Measurements from ENCODE around the gene ATG12. TPM values are rescaled to one million over a fixed set of nuclear protein-coding genes. Genes with fewer than 3 reads are reported as not detected.

The ATG12 gene
- total RNA-seq, 1 donor: 63.2 TPM

- H3K4me1 ChIP-seq (ENCODE audit: insufficient read depth, low read length): peaks cover 10% of the 10 kb centered on the region
- H3K4me3 ChIP-seq (ENCODE audit: low read length): no peak overlapping the region
- H3K27me3 ChIP-seq (ENCODE audit: insufficient read depth, low read length): no peaks in the 10 kb centered on the region
- H3K9me3 ChIP-seq (ENCODE audit: low read depth, low read length): no peaks in the 10 kb centered on the region
These were observed 12.8 kb upstream of the ATG12 start for GRCh38 chr5:115854139-115854538.

DNA sequence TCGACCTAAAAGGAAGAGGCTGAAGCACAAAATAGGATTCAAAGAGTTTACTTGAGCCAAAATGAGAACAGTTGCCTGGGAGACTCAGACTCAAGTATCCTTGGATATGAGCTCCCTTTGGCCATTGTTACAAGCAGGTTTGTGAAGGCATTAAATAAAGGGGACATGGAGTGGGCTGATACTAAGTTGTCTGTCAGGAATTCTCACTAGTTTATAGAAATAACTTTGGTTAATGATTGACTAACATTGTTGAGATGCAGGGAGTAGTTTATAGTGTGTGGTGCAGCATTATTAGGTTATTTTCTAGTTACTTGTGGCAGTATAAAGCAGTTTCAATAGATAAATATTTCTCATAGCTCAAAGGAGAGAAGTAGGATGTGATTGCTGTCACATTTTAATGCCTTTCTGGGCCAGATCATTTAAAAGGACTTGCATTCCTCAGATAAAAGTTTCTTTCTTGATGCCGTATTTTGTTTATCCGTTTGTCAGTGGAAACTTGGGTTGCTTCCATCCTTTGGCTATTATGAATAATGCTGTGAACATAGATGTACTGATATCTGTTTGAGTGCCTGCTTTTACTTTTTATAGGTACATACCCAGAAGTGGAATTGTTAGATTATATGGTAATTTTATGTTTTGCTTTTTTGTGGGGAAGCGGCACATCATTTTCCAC lies 9.5 kb upstream of the ATG12 start:
- Histone ChIP-seq H3K4me1 (ENCODE audit: insufficient read depth, low read length) (no peaks in the 10 kb centered on the region), H3K9me3 (ENCODE audit: low read depth, low read length) (no peaks in the 10 kb centered on the region), H3K27me3 (ENCODE audit: insufficient read depth, low read length) (no peaks in the 10 kb centered on the region), H3K4me3 (ENCODE audit: low read length) (no peak overlapping the region)

GRCh38 chr5:115849258-115849798 lies 8.0 kb upstream of the ATG12 start:
- Histone ChIP-seq H3K4me3 (ENCODE audit: low read length) (no peak overlapping the region), H3K9me3 (ENCODE audit: low read depth, low read length) (no peaks in the 10 kb centered on the region), H3K4me1 (ENCODE audit: insufficient read depth, low read length) (peaks cover 8% of the 10 kb centered on the region), H3K27me3 (ENCODE audit: insufficient read depth, low read length) (no peaks in the 10 kb centered on the region)

GRCh38 chr5:115847290-115847689 lies 5.9 kb upstream of the ATG12 start:
- no peaks in the 10 kb centered on the region for H3K27me3 ChIP-seq (ENCODE audit: insufficient read depth, low read length)
- no peaks in the 10 kb centered on the region for H3K9me3 ChIP-seq (ENCODE audit: low read depth, low read length)
- H3K4me3 ChIP-seq (ENCODE audit: low read length): no peak overlapping the region
- peaks cover 25% of the 10 kb centered on the region for H3K4me1 ChIP-seq (ENCODE audit: insufficient read depth, low read length)

DNA sequence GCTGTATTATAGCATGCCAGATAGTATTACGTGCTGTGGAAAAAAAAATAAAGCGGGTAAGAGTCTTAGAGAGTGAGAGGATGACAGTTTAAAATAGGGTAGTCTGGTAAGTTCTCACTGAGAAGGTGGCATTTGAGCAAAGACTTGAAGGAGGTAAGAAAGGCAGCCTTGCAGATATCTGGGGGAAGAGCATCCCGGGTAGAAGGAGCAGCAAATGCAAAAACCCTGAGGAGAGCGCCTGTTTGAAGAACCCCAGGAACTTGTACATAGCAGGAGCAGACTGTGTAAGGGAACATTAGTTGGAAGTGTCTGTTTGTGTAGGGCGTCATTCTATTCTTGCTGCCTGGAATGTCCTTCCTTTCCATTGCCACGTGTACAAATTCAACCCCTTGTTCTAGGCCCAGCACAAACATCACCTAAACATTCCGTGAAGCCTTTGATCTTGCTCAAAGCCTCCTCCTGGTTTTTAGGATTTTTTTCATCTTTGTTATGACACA lies 3.0 kb upstream of the ATG12 start:
- H3K4me1 ChIP-seq (ENCODE audit: insufficient read depth, low read length): peaks cover 38% of the 10 kb centered on the region
- H3K4me3 ChIP-seq (ENCODE audit: low read length): no peak overlapping the region
- H3K27me3 ChIP-seq (ENCODE audit: insufficient read depth, low read length): no peaks in the 10 kb centered on the region
- no peaks in the 10 kb centered on the region for H3K9me3 ChIP-seq (ENCODE audit: low read depth, low read length)

DNA sequence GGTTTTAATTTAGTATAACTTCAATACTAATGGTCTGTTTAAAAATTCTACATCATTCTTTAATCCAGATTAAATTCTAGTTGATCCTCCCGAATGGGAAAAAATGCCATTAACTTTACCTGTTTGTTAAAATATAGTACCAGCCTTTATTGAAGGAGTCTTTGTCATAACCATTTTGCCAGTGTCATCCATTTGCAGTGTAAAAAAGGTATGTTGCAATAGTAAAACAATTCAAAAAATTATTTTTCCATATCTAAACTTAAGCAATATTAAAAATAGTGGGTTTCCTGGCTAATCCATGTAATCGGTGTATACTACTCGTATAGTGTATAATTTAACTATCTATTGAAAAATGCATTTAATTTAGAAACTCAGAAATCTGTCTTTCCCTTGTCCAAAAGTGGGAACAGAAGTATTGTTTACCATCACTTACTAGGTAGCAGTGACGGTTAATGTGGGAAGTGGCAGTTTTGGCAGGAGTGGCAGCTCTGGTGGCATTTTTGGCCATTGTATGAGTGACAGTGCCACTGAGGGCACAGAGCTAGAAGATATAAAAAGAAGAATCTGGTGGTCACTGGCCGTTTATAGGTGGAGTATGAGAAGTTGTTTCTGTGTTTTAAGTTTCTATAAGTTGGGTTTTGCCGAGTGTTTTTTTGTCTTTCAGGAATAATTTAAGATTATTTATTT lies 2.2 kb upstream of the ATG12 start:
- no peaks in the 10 kb centered on the region for H3K9me3 ChIP-seq (ENCODE audit: low read depth, low read length)
- peaks cover 46% of the 10 kb centered on the region for H3K4me1 ChIP-seq (ENCODE audit: insufficient read depth, low read length)
- no peaks in the 10 kb centered on the region for H3K27me3 ChIP-seq (ENCODE audit: insufficient read depth, low read length)
- no peak overlapping the region for H3K4me3 ChIP-seq (ENCODE audit: low read length)

DNA sequence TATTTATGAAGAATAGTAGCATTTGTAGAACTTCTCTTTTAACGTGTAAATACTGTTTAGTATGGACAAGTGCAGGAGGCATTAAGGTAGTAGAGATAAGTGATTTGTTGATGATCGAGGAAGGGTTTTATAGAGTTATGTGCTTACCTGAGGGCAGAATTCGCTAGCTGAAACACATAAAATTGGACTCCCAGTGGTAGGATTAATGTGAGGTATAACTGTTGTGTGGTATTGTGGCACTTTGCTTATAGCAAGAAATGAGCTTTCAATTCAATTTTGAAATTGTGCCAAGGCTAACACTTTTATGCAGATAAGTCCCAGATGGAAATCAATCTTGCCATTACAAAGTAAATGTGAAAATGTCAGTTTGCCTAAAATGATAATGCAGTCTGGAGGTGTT lies 1.6 kb upstream of the ATG12 start:
- Histone ChIP-seq H3K4me1 (ENCODE audit: insufficient read depth, low read length) (peaks cover 47% of the 10 kb centered on the region), H3K27me3 (ENCODE audit: insufficient read depth, low read length) (no peaks in the 10 kb centered on the region), H3K9me3 (ENCODE audit: low read depth, low read length) (no peaks in the 10 kb centered on the region), H3K4me3 (ENCODE audit: low read length) (peak overlapping the region; percentile 95)

DNA sequence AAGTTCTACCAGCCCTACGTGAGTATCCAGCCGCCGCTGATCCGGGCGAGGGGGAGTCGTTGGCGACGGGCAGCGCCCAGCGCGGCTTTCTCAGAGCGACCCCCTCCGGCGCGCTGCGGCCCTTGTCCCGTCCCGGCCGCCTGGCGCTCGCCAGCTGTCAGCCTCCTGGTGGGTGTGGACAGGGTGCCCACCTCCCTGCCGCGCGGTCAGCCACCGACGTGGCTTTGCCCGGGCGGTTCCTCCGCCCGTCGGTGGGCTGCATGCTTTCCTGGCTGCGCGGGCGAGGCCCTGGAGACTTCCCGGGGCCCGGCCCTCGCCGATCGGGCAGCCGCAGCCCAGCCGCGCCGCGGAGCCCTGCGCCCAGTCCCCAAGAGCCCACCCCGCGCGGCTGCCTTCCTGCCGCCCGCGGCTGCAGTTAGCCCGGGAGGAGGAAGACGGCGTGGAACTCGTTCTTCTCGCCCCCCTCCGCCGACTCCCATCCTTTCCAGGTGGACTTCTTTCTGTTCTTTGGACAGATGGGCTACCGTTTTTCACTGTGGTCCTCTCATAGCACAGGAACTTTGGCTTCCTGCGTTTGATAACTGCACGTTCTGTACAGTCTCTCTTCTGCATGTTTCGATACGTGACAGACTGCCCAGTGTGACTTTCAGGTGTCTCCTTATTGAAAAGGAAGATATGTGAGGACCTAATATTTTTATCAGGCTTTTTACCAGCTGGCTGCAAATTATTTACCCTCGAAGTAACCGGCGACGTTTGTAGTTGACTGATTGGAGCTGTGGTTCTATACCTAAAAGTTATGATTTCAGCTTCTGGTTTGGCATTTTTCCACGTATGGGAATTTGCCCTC lies 947 bp upstream of the ATG12 start:
- peaks cover 47% of the 10 kb centered on the region for H3K4me1 ChIP-seq (ENCODE audit: insufficient read depth, low read length)
- no peaks in the 10 kb centered on the region for H3K9me3 ChIP-seq (ENCODE audit: low read depth, low read length)
- H3K27me3 ChIP-seq (ENCODE audit: insufficient read depth, low read length): no peaks in the 10 kb centered on the region
- H3K4me3 ChIP-seq (ENCODE audit: low read length): peak overlapping the region; percentile 95

- Histone ChIP-seq H3K9me3 (ENCODE audit: low read depth, low read length) (no peaks in the 10 kb centered on the region), H3K27me3 (ENCODE audit: insufficient read depth, low read length) (no peaks in the 10 kb centered on the region), H3K4me3 (ENCODE audit: low read length) (peak overlapping the region; percentile 95), H3K4me1 (ENCODE audit: insufficient read depth, low read length) (peaks cover 47% of the 10 kb centered on the region)
These were observed 492 bp downstream of the ATG12 start for GRCh38 chr5:115840873-115841272.

DNA sequence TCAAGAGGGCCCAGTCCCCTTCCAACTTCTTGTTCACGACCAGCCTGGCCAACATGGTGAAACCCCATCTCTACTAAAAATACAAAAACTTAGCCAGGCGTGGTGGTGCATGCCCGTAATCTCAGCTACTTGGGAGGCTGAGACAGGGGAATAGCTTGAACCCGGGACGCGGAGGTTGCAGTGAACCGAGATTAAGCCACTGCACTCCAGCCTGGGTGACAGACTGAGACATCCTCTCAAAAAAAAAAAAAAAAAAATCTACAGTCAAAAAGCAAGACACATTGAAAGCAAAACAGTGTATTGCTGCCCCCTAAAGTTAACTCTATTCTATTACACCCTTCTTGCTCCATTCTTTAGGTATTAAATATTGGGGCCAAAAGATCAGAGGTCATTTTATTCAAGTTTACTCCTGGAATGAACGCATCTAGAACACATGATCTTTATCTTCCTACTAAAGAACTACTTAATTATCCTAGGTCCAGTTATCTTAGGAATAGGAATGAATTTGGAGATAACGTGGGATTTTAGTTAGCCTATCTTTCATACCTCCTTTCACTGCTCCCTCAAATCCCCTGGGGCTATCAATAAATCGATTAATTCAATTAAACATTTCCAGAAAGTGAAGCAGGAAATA lies 2.4 kb downstream of the ATG12 start:
- no peak overlapping the region for H3K4me3 ChIP-seq (ENCODE audit: low read length)
- H3K27me3 ChIP-seq (ENCODE audit: insufficient read depth, low read length): no peaks in the 10 kb centered on the region
- H3K4me1 ChIP-seq (ENCODE audit: insufficient read depth, low read length): peaks cover 36% of the 10 kb centered on the region
- H3K9me3 ChIP-seq (ENCODE audit: low read depth, low read length): no peaks in the 10 kb centered on the region

DNA sequence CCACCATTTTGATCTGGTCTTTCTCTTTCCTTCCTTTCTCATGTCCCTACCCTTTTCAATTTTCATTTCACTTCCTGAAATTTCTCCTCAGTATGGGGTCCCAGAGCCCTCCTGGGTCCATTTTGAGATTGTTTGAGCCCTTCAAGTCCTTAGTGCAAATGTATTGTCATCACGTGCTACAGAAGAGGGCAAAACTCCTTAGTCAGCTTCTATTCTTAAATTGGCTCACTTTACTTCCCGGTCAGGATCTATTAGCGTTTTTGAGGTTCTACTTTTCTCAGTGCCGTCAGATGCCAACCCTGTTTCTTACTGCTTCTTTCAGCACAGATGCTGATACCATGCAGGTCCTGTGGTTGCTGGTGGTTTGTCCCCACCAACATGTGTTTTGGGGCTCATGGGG lies 5.9 kb downstream of the ATG12 start:
- Histone ChIP-seq H3K27me3 (ENCODE audit: insufficient read depth, low read length) (no peaks in the 10 kb centered on the region), H3K4me1 (ENCODE audit: insufficient read depth, low read length) (peaks cover 20% of the 10 kb centered on the region), H3K9me3 (ENCODE audit: low read depth, low read length) (no peaks in the 10 kb centered on the region), H3K4me3 (ENCODE audit: low read length) (no peak overlapping the region)

- Histone ChIP-seq H3K4me3 (ENCODE audit: low read length) (no peak overlapping the region), H3K27me3 (ENCODE audit: insufficient read depth, low read length) (no peaks in the 10 kb centered on the region), H3K9me3 (ENCODE audit: low read depth, low read length) (no peaks in the 10 kb centered on the region), H3K4me1 (ENCODE audit: insufficient read depth, low read length) (no peaks in the 10 kb centered on the region)
These were observed 10.1 kb downstream of the ATG12 start for GRCh38 chr5:115831163-115831768.

GRCh38 chr5:115829913-115830312 lies 11.5 kb downstream of the ATG12 start:
- no peaks in the 10 kb centered on the region for H3K4me1 ChIP-seq (ENCODE audit: insufficient read depth, low read length)

GRCh38 chr5:115825948-115826347 lies 15.4 kb downstream of the ATG12 start:
- H3K4me1 ChIP-seq (ENCODE audit: insufficient read depth, low read length): no peaks in the 10 kb centered on the region
- H3K4me3 ChIP-seq (ENCODE audit: low read length): no peak overlapping the region
- no peaks in the 10 kb centered on the region for H3K9me3 ChIP-seq (ENCODE audit: low read depth, low read length)

More at GRCh38 chr5:115829913-115830312, 11.5 kb downstream of the ATG12 start:
- Histone ChIP-seq H3K4me3 (ENCODE audit: low read length) (no peak overlapping the region), H3K27me3 (ENCODE audit: insufficient read depth, low read length) (no peaks in the 10 kb centered on the region), H3K9me3 (ENCODE audit: low read depth, low read length) (no peaks in the 10 kb centered on the region)

More at GRCh38 chr5:115825948-115826347, 15.4 kb downstream of the ATG12 start:
- no peaks in the 10 kb centered on the region for H3K27me3 ChIP-seq (ENCODE audit: insufficient read depth, low read length)

Data from mononuclear cell (primary cell).